HG03354 (cell line): ENCODE data around the gene NPIPB6.

Source experiments
- ATAC-seq: cut with Tn5 transposase; IDR thresholded peaks from one replicate; pipeline ENCODE4 v1.9.1; 2021; ENCODE audit warnings: mild to moderate bottlenecking; ENCODE audit not compliant: unreplicated experiment, poor library complexity, severe bottlenecking

NPIPB6 gene

GRCh38 chr16:28324887-28325279 is 38.4 kb downstream of the NPIPB6 start:
- no peak for ATAC-seq

GRCh38 chr16:28324235-28324886 is 38.9 kb downstream of the NPIPB6 start:
- ATAC-seq: no peak

GRCh38 chr16:28321700-28322411 is 41.5 kb downstream of the NPIPB6 start:
- no peak for ATAC-seq

GRCh38 chr16:28320741-28321140 is 42.6 kb downstream of the NPIPB6 start:
- no peak for ATAC-seq

- no peak for ATAC-seq
Observed at GRCh38 chr16:28320023-28320561, 43.2 kb downstream of the NPIPB6 start.

- no peak for ATAC-seq
Observed at GRCh38 chr16:28319476-28320022, 43.8 kb downstream of the NPIPB6 start.

- no peak for ATAC-seq
Observed at GRCh38 chr16:28318042-28318744, 45.1 kb downstream of the NPIPB6 start.

GRCh38 chr16:28317040-28317880 is 46.0 kb downstream of the NPIPB6 start:
- no peak for ATAC-seq

GRCh38 chr16:28316054-28316453 is 47.3 kb downstream of the NPIPB6 start:
- ATAC-seq: no peak

- no peak for ATAC-seq
Observed at GRCh38 chr16:28313587-28313986, 49.7 kb downstream of the NPIPB6 start.

- ATAC-seq: no peak
Observed at GRCh38 chr16:28312327-28312726, 51.0 kb downstream of the NPIPB6 start.

GRCh38 chr16:28311913-28312312 is 51.4 kb downstream of the NPIPB6 start:
- no peak for ATAC-seq

GRCh38 chr16:28311413-28311812 is 51.9 kb downstream of the NPIPB6 start:
- no peak for ATAC-seq

- ATAC-seq: no peak
Observed at GRCh38 chr16:28310796-28311195, 52.5 kb downstream of the NPIPB6 start.

GRCh38 chr16:28309811-28310311 is 53.4 kb downstream of the NPIPB6 start:
- ATAC-seq: no peak

GRCh38 chr16:28308794-28309584 is 54.3 kb downstream of the NPIPB6 start:
- no peak for ATAC-seq

- ATAC-seq: no peak
Observed at GRCh38 chr16:28307936-28308335, 55.4 kb downstream of the NPIPB6 start.

GRCh38 chr16:28304214-28304613 is 59.1 kb downstream of the NPIPB6 start:
- no peak for ATAC-seq

GRCh38 chr16:28303132-28303531 is 60.2 kb downstream of the NPIPB6 start:
- no peak for ATAC-seq
